ENCODE data around the gene SLC2A2.

Gene SLC2A2

DNA sequence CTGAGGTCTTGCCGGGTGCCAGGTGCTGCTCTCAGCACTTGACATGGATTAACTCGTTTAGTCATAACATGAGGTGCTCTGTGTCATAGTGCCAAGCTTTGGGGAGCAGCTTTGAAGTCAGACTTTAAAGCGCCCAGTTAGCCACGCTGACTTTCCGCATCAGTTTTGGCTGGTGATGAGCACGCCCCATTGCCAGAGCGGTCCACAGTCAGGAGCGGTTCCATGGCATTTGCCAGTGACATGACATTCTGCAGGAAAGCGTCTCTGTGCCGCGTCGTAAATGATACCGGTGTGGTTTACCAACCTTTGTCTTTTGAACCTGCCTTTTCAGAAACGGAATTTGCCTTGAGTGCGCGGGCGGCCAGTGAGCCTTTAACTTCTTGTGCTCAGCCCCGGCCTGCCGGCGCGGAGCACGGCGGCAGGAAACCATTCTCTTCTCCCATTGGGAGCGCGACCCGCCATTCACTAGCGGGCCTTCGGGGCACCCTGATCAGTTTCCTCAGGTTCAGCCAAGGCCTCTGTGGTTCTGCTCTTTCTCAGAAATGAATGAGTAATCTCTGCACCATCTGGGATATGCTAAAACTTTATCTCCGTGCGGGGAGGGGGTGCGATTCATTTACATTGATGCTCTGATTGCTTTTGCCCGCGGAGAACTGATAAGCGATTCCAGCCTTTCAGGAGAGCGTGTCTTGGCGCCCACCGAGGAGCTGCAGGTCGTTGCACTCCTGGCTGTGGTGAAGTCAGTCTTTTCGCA is 1.7 kb upstream of the SLC2A2 start:
- DNase-seq = no peak

DNA sequence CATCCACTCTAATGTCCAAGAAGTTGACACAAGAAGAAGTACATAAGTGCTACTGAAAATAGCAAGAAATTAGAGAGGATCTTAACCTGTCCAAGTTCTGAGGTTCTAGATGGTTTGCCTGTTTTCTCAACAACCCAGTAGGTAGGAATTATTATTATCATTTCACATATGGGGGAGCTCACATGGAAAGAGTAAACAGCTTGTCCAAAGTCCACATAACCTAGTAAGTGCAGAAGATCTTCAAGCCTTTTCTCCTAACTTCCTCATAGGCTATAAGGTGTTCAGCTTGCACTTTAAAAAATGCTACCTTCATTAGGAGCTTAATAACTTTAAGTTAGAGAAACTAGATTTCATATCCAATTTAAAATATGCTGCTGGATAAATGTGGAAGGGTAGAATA is 3.0 kb downstream of the SLC2A2 start:
- DNase-seq = no peak

DNA sequence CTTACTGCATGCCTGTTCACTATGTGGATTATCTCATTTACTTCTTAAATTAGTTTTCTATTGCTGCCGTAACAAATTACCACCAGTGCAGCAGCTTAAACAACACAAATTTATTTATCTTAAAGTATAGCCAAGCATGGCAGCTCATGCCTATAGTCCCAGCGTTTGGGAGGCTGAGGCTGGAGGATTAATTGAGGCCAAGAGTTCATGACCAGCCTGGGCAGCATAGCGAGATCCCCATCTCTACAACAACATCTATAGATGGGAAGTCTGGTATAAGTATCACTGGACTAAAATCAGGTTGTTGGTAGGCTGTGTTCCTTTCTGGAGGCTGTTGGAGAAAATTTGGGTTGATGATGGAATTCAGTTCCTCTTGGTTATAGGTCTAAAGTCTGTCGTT is 5.1 kb downstream of the SLC2A2 start:
- no peak for DNase-seq

DNA sequence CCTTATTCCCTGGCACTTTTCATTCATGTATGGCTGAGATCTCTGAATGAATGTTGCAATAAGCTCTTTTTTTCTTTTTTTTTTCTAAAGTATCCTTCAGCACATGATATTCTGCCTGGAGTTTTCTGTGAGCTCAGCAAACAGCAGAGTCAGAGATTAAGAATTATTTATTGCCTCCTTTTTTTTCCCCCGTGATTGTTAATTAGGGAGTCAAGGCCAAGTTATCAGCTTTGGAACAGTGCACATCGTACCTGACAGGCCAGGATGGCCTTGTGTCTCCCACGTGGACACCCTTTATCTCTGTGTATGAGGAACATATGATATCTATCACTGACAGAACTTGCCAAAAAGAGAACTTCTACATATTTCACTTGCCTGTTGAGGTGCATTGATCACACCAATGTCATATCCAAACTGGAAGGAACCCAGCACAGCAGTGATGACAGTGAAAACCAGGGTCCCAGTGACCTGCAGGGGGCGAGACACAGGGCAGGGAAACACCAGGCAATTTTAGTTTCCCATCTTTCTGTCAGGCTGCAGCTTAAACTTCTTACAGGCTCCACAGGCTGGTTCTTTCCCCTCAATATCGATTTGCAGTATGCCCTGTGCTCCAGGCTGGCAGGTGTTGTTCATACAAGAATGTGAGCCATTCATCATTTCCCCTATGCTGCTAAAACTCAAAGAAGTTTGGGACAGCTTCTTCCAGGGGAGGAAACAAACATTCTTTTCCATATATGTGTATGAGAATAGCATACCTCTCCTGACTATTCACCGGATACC is 8.2 kb downstream of the SLC2A2 start:
- no peak for DNase-seq

DNA sequence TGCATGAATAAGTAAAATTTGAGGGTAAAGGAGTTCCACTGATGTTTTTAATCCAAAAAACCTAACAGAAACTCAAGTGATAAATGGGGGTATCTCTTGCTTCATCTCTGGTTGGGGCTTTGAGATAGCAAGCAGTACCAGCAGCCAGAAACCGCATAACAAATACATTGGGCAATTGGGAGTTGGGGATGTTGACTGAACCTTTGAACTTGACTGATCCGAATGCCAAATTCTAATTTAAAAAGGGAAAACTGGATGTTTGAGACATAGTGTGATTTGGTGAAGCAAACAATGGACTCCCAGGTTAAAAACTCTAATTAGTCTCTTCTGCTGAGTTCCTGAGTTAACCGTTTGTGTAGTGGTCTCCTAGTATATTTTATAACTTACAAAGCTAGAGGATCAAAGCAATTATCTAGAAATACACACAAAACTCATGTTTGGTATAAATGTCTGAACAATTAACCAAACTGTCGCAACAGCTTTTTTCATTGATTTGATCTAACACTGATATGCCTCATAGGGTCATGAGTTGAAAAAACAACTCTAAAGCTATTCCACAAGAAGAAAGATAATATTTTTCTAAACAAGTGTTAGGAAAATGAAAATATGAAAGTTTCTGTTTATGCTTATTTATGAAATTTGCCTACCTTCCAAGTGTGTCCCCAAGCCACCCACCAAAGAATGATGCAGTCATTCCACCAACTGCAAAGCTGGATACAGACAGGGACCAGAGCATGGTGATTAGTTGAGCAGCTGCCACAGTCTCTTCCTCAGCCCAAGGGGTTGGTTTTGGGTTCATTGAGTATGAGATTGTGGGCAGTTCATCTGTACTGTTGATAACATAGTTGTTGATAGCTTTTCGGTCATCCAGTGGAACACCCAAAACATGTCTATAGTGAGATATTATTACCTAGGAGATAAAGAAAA is 12.4 kb downstream of the SLC2A2 start:
- no peak for DNase-seq

DNA sequence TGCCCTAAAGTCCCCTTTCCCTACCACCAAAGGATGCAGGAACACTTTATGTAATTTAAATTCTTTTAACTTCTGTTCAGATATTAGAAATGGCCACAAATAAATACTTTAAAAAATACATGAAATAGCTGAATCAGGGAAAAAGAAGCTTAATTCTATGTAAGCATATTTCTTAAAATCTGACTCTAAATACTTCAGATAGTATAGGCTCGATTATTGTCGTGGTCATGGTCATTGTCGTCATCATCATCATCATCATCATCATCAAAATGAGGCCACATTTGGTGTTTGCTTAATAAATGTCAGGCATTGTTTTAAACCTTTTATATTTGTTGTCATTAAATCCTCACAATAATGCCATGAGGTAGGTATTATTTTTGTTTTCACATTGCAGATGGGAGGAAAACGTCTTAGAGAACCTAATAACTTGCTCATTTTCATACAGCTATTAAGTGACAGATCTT is 14.6 kb downstream of the SLC2A2 start:
- no peak for DNase-seq

DNA sequence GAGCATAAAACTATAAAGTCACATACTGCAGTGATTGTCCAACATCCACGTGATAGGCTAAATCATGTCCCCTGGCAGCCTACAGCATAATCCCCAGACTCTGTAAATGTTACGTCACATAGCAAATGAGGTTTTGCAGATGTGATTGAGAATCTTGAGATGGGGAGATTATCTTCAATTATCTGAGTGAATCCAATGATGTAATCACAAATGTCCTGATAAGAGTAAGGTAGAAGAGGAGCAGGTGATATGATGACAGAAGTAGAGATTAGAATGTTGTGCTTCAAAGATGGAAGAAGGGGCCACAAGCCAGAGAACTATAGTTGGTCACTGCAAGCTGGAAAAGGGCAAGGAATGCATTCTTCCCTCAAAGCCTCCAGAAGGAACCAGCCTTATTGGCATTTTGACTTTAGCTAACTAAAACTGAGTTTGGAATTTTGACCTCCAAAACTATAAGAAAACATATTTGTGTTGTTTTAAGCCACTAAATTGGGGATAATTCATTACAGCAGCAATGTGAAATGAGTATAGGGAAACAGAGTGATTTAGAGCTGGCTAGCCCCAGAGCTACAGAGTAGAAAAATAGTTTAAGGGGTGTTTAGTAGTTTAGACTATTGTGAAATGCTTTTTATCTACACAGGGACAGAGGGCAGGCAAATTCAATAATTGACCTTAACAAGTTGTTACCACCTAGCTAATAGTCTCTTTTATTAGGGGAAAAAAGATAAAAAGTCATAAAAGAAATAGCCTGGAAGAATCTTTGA is 15.2 kb downstream of the SLC2A2 start:
- DNase-seq = no peak

DNA sequence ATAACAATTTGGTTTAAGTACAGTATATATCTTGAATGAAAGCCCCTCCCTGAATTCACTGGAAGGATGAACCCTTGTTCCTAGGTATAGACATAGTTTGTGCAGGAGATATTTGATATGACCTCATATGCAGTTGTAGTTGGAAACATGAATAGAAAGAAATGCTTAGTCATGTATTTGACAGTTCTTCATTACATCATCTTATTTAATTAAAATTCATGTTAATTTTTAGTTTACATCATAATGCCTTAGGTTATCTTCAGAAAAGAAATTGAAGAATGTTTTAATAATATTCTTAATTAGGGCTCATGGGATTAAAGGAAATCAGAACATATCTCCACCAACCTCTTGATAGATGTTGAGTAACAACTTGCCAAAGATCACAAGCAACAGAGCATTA is 19.2 kb downstream of the SLC2A2 start:
- no peak for DNase-seq

DNA sequence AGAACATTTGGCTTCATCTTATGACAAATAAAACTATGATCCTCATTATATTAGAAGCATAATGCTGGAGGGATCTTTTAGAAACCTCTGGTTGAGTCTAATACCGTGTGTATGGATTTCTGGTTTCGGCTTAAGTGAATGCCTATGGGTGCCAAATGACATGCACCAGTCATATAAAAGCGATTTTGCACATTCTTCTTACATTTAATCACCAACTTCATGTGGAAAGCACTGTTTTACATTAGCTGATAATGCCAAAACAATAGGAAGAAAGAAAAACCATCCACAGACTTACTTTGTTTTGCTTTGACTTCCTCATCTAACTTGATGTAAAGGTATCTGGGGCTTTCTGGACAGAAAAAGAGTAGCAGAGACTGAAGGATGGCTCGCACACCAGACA is 20.9 kb downstream of the SLC2A2 start:
- DNase-seq = no peak

DNA sequence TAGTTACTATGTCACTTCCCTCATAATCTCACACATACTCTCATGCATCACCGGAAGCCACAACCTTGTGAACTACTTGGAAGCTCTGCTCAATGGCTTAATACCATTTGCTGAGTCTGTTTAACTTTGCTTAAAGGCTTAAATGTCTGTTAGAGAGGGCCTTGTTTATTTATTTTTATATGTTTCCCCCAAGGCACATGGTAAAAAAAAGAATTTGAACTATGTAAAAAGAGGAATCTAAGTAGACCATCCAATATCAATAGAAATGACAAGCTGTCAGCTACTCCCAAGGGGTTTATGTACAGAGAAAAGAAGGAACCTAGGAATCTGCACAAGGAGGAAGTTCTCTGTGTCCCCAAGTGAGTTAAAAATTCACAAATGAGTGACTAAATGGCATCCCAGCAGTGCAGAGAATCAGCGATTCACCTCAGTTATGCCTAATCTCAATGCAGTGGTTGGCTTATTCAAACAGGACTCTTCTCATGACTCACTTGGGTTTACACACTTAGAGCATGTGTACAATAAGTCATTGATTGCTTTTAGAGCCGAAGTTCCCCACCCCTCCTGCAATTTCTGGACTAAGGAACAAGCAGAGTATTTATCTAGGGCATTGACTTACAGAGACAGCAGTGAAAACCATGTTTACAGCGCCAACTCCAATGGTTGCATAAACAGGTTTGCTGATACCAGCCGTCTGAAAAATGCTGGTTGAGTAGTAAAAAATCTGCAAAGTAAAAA is 24.4 kb downstream of the SLC2A2 start:
- DNase-seq = no peak

DNA sequence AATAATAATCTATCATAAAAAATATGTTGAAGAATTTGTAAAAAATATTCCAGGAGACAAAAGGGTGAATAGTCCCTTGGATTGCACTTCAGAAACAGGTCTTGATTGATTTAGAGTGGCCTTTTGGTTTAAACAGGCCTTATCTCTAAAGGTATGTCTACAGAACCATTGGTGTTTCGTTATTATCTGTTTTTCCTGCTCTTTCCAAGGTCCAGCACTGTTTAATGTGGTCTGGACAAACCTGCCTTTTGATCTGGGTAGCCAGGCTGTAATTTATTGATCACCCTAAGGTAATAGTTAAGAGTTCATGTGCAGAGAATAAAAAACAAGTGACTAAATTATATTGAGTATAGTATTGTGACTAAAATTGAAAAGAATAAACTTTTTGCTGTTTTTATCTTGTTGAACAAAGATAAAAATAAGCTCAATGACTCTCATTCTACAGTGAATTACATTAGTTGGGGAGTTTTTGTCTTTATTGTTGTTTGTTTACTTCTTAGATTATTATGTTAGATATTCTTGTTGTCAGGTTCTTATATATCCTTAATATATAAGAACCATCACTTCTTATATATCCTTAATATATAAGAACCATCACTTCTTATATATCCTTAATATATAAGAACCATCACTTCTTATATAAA is 25.1 kb downstream of the SLC2A2 start:
- DNase-seq = no peak

DNA sequence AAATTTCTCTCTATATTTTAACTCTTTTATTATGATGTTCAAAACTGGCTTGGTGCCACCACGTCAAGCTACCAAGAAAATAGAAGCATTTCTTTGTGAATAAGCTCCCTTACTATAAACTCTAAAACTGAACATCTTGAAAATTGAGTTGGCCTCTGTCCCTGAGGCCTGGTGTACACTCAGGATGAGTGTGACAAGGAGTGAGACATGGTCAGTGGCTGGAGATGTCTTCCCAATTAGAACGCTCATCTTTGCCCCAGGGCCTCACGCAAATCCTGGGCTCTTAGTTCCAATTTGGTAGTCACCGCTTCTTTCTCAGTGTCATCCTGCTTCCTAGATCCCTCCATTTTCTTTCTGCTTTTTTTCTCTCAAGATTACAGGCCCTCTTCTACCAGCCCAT is 26.2 kb downstream of the SLC2A2 start:
- DNase-seq = no peak

DNA sequence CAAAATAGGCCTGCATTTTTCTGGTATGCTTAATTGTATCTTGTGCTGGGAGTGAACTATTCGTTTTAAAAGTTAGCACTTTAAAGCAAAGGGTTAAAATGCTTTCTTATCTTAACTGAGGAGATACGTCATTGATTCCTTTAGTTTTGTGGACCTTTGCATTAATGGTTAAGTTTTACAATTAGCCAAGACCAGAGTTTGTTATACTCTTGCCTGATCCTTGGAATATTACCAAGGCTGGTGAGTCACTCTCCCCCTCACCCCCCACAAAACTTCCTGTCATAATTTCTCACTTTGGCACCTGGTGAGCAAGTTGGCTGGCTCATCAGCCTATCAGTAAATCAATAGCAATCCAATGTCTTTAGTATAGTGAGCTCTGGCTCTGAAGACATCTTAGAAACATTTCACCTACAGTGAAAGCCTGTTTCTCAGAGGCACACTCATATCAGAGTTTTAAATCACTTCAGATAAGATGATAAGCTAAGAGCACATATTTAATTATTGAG is 26.7 kb downstream of the SLC2A2 start:
- DNase-seq = no peak

DNA sequence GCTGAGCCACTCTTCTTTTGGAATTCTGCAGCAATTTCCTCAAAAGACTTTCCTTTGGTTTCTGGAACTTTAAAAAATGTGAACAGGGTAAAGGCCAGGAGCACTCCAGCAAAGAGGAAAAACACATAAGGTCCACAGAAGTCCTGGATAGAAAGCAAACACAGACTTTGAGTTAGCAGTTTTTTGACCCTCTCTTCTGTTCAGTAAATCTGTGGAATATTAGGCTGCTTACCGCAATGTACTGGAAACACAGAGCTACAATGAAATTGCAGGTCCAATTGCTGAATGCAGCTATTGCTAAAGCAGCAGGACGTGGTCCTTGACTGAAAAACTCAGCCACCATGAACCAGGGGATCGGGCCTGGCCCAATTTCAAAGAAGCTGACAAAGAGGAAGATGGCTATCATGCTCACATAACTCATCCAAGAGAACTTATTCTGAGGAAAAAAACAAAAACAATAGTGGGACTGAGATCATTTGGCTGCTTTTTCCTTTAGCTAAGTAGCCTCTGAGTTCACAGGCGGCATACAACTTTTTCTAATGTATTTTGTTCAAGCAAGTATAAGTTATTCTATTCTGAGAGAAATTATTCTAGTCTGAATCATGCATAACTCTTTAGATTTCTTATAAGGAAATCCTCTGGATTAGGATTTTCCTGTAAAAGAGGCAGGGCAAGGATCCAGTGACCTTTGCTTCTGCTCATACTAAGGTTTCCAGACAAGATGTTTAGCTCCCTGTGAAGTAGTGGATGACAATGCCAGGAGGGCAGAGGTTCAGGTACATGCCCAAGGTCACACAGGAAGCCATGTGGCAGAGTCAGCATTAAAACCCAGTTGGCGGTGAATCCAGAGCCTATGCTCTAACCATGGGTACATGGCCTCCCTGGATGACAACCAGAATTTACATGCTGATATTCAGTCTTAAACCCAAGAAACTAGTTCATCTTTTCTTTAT is 28.3 kb downstream of the SLC2A2 start:
- no peak for DNase-seq

DNA sequence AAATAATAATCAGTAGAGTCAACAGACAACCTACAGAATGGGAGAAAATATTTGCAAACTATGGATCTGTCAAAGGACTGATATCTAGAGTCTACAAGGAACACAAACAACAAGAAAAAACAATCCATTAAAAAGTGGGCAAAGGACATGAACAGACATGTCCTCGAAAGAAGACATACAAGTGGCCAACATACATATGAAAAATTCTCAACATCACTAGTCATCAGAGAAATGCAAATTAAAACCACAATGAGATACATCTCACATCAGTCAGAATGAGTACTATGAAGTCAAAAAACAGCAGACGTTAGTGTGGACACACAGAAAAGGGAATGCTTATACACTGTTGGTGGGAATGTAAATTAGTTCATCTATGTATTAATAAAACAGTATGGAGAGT is 33.7 kb downstream of the SLC2A2 start:
- no peak for DNase-seq

DNA sequence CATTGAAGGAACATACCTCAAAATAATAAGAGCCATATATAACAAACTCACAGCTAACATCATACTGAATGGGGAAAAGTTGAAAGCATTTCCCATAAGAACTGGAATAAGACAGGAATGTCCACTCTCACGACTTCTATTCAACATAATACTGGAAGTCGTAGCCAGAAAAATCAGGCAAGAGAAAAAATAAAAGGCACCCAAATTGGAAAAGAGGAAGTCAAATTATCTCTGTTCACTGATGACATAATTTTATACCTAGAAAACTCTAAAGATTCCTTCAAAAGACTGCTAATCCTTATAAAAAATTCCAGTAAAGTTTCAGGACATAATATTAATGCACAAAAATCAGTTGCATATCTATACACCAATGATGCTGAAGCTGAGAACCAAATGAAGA is 34.9 kb downstream of the SLC2A2 start:
- no peak for DNase-seq

DNA sequence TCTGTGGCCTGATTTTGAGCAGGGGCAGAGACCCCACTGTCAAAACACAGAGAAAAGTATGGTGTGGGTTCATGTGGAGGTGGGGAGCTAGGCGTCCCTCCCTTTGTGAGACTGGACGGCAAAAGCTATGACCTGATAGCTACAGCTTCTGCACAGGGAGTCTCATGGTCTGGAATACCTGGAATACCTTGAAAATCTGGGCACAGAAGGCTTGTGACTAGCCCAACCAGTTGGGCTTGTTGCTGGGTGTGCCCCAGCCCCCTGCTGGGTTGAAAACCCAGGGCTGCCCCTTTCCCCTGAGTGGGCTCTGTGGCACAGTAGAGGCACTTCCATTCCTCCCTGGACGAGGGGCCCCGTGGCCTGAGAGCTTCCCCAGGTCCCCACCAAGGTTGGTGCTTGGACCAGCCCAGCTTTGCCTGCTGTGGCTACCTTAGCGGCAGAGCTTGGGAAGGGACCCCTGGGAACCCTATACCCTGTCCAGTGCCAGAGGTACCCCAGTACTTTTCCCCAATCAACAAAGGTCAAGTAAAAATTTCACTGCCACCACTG is 37.3 kb downstream of the SLC2A2 start:
- DNase-seq = no peak

DNA sequence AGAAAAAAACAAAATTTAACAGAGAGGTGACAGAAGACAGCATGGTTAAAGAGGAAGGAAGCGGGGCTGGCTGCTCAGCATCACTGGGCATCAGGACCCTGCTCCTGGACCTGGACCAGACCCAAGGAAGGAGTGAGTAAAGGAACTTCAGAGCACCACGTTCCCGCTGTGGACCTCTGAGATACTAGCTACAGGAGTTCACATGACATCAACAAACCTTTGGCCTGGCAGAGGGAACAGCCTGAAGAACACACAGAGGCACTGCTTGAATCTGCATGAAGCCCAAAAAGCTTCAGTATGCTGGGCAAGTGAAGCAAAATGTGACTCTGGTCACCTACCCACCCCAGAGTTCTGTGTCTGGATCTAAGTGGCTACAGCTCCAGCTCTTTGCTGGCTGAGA is 38.1 kb downstream of the SLC2A2 start:
- no peak for DNase-seq

DNA sequence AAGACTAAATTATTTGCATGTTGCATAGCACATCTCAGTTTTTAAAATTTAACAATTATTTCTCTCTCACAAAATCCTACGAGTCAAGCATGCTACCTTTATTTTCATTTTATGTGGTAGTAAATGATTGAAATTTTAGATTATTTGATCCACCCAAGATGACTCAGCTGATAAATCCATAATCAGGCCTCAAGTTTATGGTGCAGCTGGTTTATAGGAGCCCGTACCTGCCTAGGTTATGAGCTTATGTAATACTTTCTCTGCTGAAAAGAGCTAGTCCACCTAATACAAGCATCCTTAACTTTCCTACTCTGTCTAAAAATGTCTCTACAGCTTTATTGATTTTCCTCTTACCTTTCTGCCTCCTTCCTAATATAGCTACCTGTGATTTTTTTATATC is 41.2 kb downstream of the SLC2A2 start:
- no peak for DNase-seq

DNA sequence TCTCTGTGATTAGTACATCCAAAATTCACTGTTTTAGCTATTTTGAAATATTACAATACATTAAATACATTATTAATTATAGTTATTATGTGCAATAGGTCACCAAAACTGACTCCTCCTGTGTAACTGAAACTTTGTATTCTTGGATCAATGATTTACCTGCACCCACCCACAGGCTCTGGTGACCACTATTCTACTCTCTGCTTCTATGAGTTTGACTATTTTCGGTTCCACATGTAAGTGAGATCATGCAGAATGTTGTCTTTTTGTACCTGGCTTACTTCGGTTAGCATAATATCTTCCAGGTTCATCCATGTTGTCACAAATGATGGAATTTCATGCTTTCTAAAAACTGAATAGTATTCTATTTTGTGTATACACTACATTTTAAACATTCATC is 43.8 kb downstream of the SLC2A2 start:
- DNase-seq = no peak
